A673 (cell line): ENCODE measurements around the gene ICOS. TPM values are rescaled to one million over a fixed set of nuclear protein-coding genes. Genes with fewer than 3 reads are reported as not detected.

Source experiments
- BruUV-seq: library from RNA; stranded (reverse); fragments of 400-500 nt; replicated peaks from 2 replicates; lab custom pipeline; 2021; lab: Mats Ljungman, UMichigan
- CTCF ChIA-PET: fragments of 300-600 bp; sonication (Branson Sonifier 250); formaldehyde crosslinking; loops from one replicate; lab custom pipeline; 2022; ENCODE audit warnings: antibody characterized with exemption; lab: Charles Lee
- POLR2A ChIA-PET: fragments of 300-600 bp; sonication (Branson Sonifier 250); formaldehyde crosslinking; loops from one replicate; lab custom pipeline; 2022; ENCODE audit warnings: antibody characterized with exemption; ENCODE audit not compliant: low non-redundant PET; lab: Charles Lee
- DNase-seq: peaks from one replicate; pipeline ENCODE4 v3.0.0-alpha.2; 2015; ENCODE audit warnings: low spot score
- H3K27ac ChIP-seq: fragments of 200-600 bp; sonication (generic); 2 replicates; pipeline ENCODE4 v1.5.1; 2016; ENCODE audit warnings: mixed run types, low read depth, mild to moderate bottlenecking, mixed read lengths, antibody characterized with exemption, low read length; ENCODE audit not compliant: poor library complexity, severe bottlenecking
- H3K27me3 ChIP-seq: fragments of 200-600 bp; sonication (generic); replicated peaks from 2 replicates; pipeline ENCODE4 v1.6.1; 2017; ENCODE audit warnings: mixed run types, low read depth, mild to moderate bottlenecking, mixed read lengths, antibody characterized with exemption, low read length; ENCODE audit not compliant: insufficient read depth, poor library complexity
- H3K36me3 ChIP-seq: fragments of 200-600 bp; sonication (generic); 2 replicates; pipeline ENCODE4 v1.6.1; 2016; ENCODE audit warnings: mixed run types, mild to moderate bottlenecking, mixed read lengths, antibody characterized with exemption, low read length; ENCODE audit not compliant: insufficient read depth, poor library complexity, severe bottlenecking
- H3K4me1 ChIP-seq: fragments of 200-600 bp; sonication (generic); 2 replicates; pipeline ENCODE4 v1.6.1; 2017; ENCODE audit warnings: mixed run types, mild to moderate bottlenecking, mixed read lengths, antibody characterized with exemption, low read length; ENCODE audit not compliant: insufficient read depth, poor library complexity, severe bottlenecking
- H3K4me3 ChIP-seq: fragments of 200-600 bp; sonication (generic); 2 replicates; pipeline ENCODE4 v1.5.1; 2016; ENCODE audit warnings: low read depth, mixed run types, mild to moderate bottlenecking, mixed read lengths, low read length; ENCODE audit not compliant: poor library complexity, severe bottlenecking
- H3K9me3 ChIP-seq: fragments of 200-600 bp; sonication (generic); 2 replicates; pipeline ENCODE4 v1.6.1; 2016; ENCODE audit warnings: mixed run types, low read depth, mild to moderate bottlenecking, mixed read lengths, antibody characterized with exemption, low read length; ENCODE audit not compliant: poor library complexity, severe bottlenecking
- CTCF ChIP-seq: fragments of 300-800, 200-600 bp; sonication (generic); conservative IDR thresholded peaks from 2 replicates; pipeline ENCODE4 v1.5.1; 2017; ENCODE audit warnings: low read depth, mild to moderate bottlenecking, antibody characterized with exemption, low read length, moderate library complexity, mixed read lengths
- EZH2 ChIP-seq: fragments of 200-600 bp; sonication (generic); IDR thresholded peaks from 2 replicates; pipeline ENCODE4 v1.6.1; 2017; ENCODE audit warnings: borderline replicate concordance, low read depth, mild to moderate bottlenecking, mixed read lengths, antibody characterized with exemption, low read length; ENCODE audit not compliant: poor library complexity, severe bottlenecking
- intact Hi-C: fragments of 100-400 bp; cut with micrococcal nuclease; formaldehyde crosslinking; loops from one replicate; pipeline ENCODE4 v1.10.0; 2022; ENCODE audit not compliant: unreplicated experiment
- total RNA-seq: library from RNA; stranded (reverse); gene quantifications from 2 replicates; pipeline ENCODE4 v1.2.3, GENCODE V29; 2021

Gene ICOS
- total RNA-seq, 1 experiment from 2014 or later, result not detected

GRCh38 chr2:203971251-203971650 is 34.7 kb downstream of the ICOS start:
- Histone ChIP-seq H3K27me3 (peaks cover 6% of the 10 kb centered on the region), H3K27ac (no peak overlapping the region), H3K4me3 (no peak overlapping the region), H3K9me3 (no peaks in the 10 kb centered on the region), H3K4me1 (no peaks in the 10 kb centered on the region), H3K36me3 (no peaks in the 10 kb centered on the region)
- intact Hi-C loops, result no loop called here
- POLR2A ChIA-PET, result no interaction called here
- no peak for TF ChIP-seq EZH2
- no peak for TF ChIP-seq CTCF
- CTCF ChIA-PET, result no interaction called here
- DNase-seq, result no peak
- no TSS peak for BruUV-seq

GRCh38 chr2:203972066-203972465 is 35.5 kb downstream of the ICOS start:
- no peak overlapping the region for H3K27ac ChIP-seq
- ChIA-PET POLR2A (no interaction called here), CTCF (interaction anchor here (0.7 kb wide), 1 partner anchor 211 kb away, joined by 6 read pairs; no protein-coding TSS in a partner anchor)
- H3K9me3 ChIP-seq, result no peaks in the 10 kb centered on the region
- peaks cover 6% of the 10 kb centered on the region for H3K27me3 ChIP-seq
- no TSS peak for BruUV-seq
- no peak for DNase-seq
- TF ChIP-seq EZH2 (no peak), CTCF (no peak)
- H3K4me3 ChIP-seq, result no peak overlapping the region
- intact Hi-C loops, result no loop called here
- no peaks in the 10 kb centered on the region for H3K4me1 ChIP-seq
- no peaks in the 10 kb centered on the region for H3K36me3 ChIP-seq

DNA sequence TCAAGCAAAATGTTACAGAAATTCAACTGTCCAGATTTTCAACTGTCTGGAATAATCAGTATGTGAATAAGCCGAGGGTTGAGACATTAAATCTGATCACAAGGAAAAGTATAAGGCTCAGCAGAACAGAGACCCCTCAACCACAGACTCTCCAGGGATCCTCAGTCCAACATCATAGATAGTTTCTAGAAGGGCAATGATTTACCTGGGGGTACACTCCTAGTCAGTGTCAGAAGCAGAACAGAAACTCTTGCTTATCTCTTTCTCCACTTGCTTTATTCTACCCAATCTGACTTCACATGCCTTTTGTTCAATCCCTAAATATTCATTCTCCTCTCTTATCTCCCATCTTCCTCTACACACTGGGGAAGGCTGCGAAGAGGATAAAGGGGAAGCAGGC is 36.4 kb downstream of the ICOS start:
- CTCF ChIA-PET, result interaction anchor here (0.7 kb wide), 1 partner anchor 211 kb away, joined by 6 read pairs; no protein-coding TSS in a partner anchor
- TF ChIP-seq EZH2, result no peak
- TF ChIP-seq CTCF, result no peak
- Histone ChIP-seq H3K4me3 (no peak overlapping the region), H3K36me3 (no peaks in the 10 kb centered on the region), H3K4me1 (no peaks in the 10 kb centered on the region), H3K27me3 (peaks cover 9% of the 10 kb centered on the region), H3K27ac (no peak overlapping the region), H3K9me3 (no peaks in the 10 kb centered on the region)
- no TSS peak for BruUV-seq
- intact Hi-C loops, result no loop called here
- DNase-seq, result no peak
- POLR2A ChIA-PET, result no interaction called here
